HG02642 (cell line): Measurements from ENCODE around the gene TIAM1.

Source experiments
- ATAC-seq: cut with Tn5 transposase; IDR thresholded peaks from one replicate; pipeline ENCODE4 v1.9.1; 2021; ENCODE audit warnings: mild to moderate bottlenecking; ENCODE audit not compliant: unreplicated experiment, poor library complexity

TIAM1 gene

DNA sequence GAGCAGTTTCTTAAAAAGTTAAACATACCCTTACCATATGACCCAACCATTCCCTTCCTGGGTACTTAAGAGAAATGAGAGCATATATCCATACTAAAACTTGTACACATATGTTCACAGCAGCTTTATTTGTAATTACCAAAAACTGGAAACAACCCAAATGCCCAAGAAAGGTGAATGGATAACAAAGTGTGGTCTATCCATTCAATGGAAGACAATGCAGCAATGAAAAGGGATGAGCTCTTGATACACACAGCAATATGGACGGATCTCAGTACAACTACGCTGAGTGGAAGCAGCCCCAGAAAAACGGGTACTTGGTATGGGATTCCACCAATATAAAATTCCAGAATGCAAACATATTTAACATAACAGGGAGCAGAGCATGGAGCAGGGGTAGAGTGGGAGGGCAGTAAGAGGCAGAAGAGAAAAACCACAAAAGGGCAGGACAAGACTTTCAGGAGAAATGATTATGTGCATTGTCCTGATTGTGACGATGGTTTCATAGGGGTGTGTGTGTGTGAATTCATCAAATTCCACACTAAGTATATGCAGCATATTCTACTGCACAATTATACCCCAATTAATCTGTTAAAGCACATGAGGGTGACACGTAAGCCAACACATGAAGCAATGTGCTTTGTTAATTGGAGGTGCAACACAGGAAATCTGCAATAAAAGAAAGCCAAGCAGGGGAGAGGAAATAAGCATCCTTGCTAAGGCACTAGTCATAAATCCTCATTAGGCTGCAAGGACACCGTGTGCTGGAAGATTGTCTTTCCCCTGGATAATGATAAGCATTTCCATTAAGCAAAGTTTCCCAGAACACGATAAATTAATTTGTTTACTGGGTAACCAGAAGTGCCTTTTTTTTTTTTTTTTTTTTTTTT is 192.7 kb downstream of the TIAM1 start:
- ATAC-seq, result no peak

- ATAC-seq, result no peak
Measured at GRCh38 chr21:31145274-31145673, 198.8 kb downstream of the TIAM1 start.

- ATAC-seq, result no peak
Measured at GRCh38 chr21:31143036-31143435, 201.0 kb downstream of the TIAM1 start.

DNA sequence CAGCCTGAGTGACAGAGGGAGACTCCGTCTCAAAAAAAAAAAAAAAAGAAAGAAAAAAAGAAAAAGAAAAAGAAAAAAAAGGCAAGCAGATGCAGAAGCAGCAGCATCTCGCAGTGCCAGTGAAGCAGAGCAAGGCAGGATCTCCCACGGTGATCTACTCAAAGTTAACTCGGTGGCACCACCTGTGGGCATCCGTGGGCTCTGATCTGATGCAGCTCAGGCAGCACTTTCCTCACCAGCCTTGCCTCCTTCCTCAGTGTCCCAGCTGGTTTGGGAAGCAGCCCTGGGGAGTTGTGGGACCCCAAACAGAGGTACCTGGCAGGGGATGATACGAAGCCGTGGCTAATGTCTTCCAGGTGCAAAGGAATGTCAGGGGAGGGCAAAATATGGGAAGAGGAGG is 201.5 kb downstream of the TIAM1 start:
- ATAC-seq, result peak; percentile 60

DNA sequence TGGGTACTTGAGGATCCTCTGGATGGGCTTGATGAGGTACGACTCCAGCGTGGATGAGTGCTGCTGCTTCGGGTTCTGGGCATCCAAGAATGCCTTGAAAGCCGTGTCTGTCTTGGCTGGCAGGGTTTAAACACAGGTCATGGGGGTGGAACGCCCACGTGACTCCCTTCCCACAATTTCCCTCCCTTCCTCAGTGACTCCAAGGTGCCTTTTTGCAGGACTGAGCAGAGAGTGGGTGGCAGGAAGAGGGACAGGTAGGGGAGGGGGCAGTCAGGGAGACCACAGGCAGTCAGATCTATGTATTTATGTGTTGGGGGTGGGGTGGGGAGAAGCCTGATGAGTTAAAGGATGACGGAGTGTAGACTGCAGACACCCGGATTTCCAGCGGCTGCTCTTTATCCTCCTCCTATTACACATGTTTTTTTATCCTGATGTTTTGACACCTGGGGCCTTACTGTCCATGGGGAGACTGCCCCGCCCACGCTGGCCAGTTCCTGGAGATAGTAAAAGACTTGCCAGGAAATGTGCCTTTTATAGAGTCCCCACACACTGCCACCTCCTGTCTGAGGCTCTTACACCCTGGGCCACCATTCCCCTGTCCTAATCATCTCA is 202.6 kb downstream of the TIAM1 start:
- no peak for ATAC-seq

- no peak for ATAC-seq
Measured at GRCh38 chr21:31140676-31141075, 203.4 kb downstream of the TIAM1 start.

DNA sequence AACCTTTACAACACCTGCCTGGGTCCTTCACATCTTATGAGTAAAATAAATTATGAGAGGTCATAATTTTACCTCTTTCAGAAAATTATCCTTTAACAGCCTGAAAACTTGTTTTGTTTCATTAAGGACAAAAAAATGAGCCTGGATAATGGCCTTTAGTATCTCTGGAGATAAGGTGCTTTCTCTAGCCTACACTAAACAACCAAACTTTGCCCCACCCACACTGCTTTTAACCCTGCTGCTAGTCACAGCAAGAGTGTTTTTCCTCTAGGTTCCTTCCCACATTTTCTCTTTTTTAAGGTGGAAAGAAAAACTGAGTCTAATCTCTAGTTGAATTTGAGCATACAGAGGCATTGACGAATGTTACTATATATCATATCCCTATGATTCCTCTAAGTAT is 204.0 kb downstream of the TIAM1 start:
- ATAC-seq, result no peak

DNA sequence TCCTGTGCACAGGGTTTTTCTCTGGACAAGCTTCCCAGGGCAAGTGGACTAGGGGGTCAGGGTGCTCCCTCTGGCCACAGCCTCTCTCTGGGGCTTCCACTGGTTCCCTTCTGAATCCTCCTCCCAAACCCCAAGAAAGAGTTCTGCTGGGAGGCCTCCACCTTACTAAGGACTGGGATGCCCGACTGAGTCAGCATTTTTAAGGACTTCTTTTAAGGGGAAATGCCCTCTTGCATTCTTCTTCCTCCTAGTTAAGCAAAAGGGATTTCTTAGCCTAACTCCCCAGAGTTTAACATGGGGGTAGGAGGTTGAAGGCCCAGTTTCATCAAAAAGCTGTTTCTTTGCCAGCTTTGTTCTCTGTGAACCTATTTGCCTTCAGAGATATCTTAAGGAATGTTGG is 206.1 kb downstream of the TIAM1 start:
- ATAC-seq, result no peak

GRCh38 chr21:31136891-31137290 is 207.2 kb downstream of the TIAM1 start:
- peak; percentile 69 for ATAC-seq

GRCh38 chr21:31135531-31136184 is 208.4 kb downstream of the TIAM1 start:
- no peak for ATAC-seq

GRCh38 chr21:31133243-31133830 is 210.7 kb downstream of the TIAM1 start:
- peak; percentile 12 for ATAC-seq

- ATAC-seq, result peak; percentile 74
Measured at GRCh38 chr21:31132574-31133242, 211.4 kb downstream of the TIAM1 start.

DNA sequence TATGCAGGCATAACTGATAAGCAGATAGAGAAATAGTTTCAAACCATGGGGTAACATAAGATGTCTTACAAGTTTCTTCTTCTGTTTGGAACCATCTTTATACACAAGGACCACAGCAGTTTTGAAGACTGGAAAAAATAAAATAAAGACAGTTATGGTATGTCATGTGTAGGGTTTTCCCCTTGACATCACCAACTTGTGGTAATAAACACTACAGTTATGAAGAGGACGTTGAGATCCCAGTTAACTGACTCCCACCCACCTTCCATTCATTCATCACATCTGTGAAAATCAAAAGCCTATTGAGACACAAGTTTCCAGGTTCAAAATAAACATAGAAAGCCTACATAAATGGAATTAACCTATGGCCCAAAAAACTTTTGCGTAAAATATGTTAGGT is 213.2 kb downstream of the TIAM1 start:
- ATAC-seq, result no peak

DNA sequence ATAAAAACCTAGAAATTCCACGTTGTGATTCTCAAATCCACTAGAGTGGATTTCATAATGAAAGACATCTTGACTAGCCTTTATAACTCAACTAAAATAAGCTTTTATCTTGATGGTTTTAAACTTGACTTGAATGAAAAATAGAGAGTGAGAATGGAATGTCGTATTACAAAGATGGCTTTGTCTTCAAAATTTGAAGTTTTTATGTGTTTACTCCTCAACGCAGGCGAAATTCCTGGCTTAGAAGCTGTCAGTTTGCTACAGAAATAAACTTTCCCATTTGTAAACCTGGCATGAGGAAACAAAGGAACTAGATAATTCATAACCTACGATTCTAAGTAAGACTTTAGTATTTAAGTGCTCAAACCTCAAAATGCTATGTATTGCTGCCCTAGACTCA is 215.8 kb downstream of the TIAM1 start:
- no peak for ATAC-seq

GRCh38 chr21:31124010-31124409 is 220.1 kb downstream of the TIAM1 start:
- ATAC-seq, result peak; percentile 73

DNA sequence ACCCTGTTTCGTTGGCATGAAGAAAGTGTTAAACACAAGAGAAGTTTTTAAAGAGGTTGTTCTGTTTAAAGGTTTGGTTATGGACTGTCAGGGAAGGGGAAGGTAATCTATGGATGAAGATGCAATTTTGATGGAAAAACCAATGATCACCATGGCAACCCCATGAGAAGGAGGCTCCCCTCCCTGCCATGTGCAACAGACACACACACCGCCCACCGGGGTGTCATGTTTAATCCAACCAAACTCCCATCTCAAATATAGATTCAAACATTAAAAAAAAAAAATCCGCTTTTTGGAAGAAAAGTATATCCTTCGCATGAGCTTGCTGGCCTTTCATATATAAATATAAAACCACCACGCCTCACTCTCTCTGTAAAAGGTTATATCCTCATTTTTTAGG is 224.9 kb downstream of the TIAM1 start:
- ATAC-seq, result no peak

GRCh38 chr21:31117128-31117916 is 226.7 kb downstream of the TIAM1 start:
- ATAC-seq, result no peak

DNA sequence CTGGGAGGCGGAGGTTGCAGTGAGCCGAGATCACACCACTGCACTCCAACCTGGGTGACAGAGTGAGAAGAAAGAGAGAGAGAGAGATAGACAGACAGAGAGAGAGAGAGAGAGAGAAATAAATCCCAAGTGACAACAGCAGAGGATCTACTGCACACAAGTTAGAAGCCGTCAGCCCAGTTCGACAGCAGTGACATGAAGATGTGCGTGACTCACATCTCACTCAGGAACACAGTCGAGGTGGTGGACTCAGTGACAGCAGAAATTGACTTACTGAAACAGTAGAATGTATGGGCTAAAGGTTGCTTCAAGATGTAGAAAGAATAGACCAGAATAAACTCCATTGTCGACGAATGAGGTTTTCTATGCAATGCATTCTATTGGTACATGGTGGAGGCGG is 228.8 kb downstream of the TIAM1 start:
- no peak for ATAC-seq

- ATAC-seq, result no peak
Measured at GRCh38 chr21:31111093-31111492, 233.0 kb downstream of the TIAM1 start.

GRCh38 chr21:31110430-31110829 is 233.6 kb downstream of the TIAM1 start:
- ATAC-seq, result no peak
